Tibial nerve (tissue), 4 donors: ENCODE results near the gene KRT33B. TPM values are rescaled to one million over a fixed set of nuclear protein-coding genes. Genes with fewer than 3 reads are reported as not detected.

Source experiments
- DNase-seq, 2 donors: peaks; one replicate each; pipeline ENCODE4 v3.0.0-alpha.2; 2019; ENCODE audit warnings: low spot score in 2 of 2
- H3K27ac ChIP-seq, 4 donors: fragments of 200-600 bp; sonication (generic) in 3 of 4; one replicate each; pipeline ENCODE4 v1.5.1; 2017 to 2019; ENCODE audit warnings: mild to moderate bottlenecking in 1 of 4
- H3K27me3 ChIP-seq, 2 donors: fragments of 200-600 bp; sonication (generic) in 1 of 2; one replicate each; pipeline versions ENCODE4 v1.5.1 to v1.6.0; 2017 to 2019
- H3K36me3 ChIP-seq, 3 donors: fragments of 200-600 bp; sonication (generic); one replicate each; pipeline ENCODE4 v1.5.1; 2018 to 2019
- H3K4me1 ChIP-seq, 4 donors: fragments of 200-600 bp; sonication (generic) in 3 of 4; one replicate each; pipeline ENCODE4 v1.5.1; 2017 to 2019
- H3K4me3 ChIP-seq, 4 donors: fragments of 200-600 bp; sonication (generic) in 3 of 4; one replicate each; pipeline ENCODE4 v1.5.1; 2017 to 2019; ENCODE audit warnings: mild to moderate bottlenecking in 1 of 4, moderate library complexity in 1 of 4
- H3K9me3 ChIP-seq, 4 donors: fragments of 200-600 bp; sonication (generic) in 3 of 4; one replicate each; pipeline ENCODE4 v1.5.1; 2017 to 2019
- EP300 ChIP-seq, 2 donors: sonication (generic); formaldehyde crosslinking; IDR thresholded peaks; one replicate each; pipeline ENCODE4 v1.6.1; 2017; ENCODE audit warnings: antibody characterized with exemption in 2 of 2, mild to moderate bottlenecking in 1 of 2
- POLR2A ChIP-seq, 2 donors: fragments of 450-650 bp; IDR thresholded peaks; one replicate each; pipeline ENCODE4 v1.6.1; 2017; ENCODE audit warnings: antibody characterized with exemption in 2 of 2, mild to moderate bottlenecking in 2 of 2, moderate library complexity in 2 of 2
- WGBS, 2 donors: methylation state at CpG; one replicate each; pipeline ENCODE4 v1.1.5; 2018; 5-methylcytosine and 5-hydroxymethylcytosine counted together
- total RNA-seq, 4 donors: library from RNA; depleted of rRNA; stranded (reverse); fragments of >200 nt; gene quantifications; one replicate each; pipeline ENCODE4 v1.1.0, GENCODE V29; 2016
- TF ChIP-seq, protein P1 (sequence below), 5 experiments: fragments of 200-600 bp in 3 of 5; fragments of 450-650 bp in 2 of 5; sonication (generic) in 3 of 5; IDR thresholded peaks; one replicate each; pipeline ENCODE4 v1.5.1; 2016 to 2019; ENCODE audit warnings: antibody characterized with exemption in 5 of 5, mild to moderate bottlenecking in 3 of 5, moderate library complexity in 2 of 5

Gene KRT33B
- total RNA-seq, 4 donors from 2014 or later = not detected

DNA sequence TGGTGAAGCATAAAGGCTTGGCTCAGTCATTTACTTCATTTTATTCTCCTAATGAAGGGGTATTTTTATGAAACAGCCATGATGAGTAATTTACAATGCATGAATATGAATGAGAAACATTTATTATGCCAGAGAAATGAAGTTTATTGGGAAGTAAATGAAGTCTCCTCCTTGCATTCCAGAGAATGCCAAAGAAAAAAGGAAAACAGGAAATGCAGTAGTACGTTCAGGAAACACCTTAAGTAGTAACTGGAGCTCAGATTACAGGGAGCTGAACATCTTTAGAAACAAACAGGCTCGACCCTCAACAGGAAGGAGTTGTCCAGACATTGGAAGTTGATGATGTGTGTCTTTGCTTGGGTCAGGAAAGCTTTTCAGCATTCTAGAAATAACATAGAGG, 7.9 kb upstream of the KRT33B start:
- Histone ChIP-seq H3K4me1 (no peaks in the 10 kb centered on the region), H3K4me3 (no peak overlapping the region), H3K27me3 (no peaks in the 10 kb centered on the region), H3K36me3 (no peaks in the 10 kb centered on the region), H3K9me3 (no peaks in the 10 kb centered on the region), H3K27ac (no peak overlapping the region)
- TF ChIP-seq EP300 (IDR thresholded peaks at IDR 0.05) = no peak
- WGBS, 2 donors = 23 to 28% methylated on average over 2 of the region's 2 CpGs
- no peak for DNase-seq

DNA sequence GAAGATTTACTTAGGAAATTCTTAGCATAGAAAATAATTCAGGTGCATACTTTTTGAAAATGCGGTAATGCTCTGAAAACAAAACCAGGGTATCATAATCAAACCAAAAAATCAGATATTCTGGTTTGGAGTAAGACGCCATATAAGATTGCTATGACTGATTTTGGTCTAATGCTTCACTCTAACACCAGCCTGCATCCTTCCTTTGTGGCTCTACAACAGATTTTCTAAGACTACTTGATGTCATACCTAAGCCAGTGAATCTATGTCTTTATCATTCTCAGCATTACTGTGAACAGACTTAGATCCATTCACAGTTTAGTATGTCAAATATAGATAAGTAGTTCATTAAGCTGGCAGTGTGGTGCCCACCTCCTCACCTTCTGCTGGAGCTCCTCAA, 590 bp downstream of the KRT33B start:
- DNase-seq = no peak
- Histone ChIP-seq H3K36me3 (no peaks in the 10 kb centered on the region), H3K4me3 (no peak overlapping the region), H3K4me1 (peaks cover 0 to 4% (median 0%) of the 10 kb centered on the region in 4 donors), H3K27me3 (no peaks in the 10 kb centered on the region), H3K27ac (no peak overlapping the region), H3K9me3 (no peaks in the 10 kb centered on the region)
- TF ChIP-seq EP300 (IDR thresholded peaks at IDR 0.05) = no peak
- TF ChIP-seq POLR2A (IDR thresholded peaks at IDR 0.05) = no peak
- TF ChIP-seq, protein P1, sequence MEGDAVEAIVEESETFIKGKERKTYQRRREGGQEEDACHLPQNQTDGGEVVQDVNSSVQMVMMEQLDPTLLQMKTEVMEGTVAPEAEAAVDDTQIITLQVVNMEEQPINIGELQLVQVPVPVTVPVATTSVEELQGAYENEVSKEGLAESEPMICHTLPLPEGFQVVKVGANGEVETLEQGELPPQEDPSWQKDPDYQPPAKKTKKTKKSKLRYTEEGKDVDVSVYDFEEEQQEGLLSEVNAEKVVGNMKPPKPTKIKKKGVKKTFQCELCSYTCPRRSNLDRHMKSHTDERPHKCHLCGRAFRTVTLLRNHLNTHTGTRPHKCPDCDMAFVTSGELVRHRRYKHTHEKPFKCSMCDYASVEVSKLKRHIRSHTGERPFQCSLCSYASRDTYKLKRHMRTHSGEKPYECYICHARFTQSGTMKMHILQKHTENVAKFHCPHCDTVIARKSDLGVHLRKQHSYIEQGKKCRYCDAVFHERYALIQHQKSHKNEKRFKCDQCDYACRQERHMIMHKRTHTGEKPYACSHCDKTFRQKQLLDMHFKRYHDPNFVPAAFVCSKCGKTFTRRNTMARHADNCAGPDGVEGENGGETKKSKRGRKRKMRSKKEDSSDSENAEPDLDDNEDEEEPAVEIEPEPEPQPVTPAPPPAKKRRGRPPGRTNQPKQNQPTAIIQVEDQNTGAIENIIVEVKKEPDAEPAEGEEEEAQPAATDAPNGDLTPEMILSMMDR (IDR thresholded peaks at IDR 0.05) = no peak
- 97 to 98% methylated on average over 2 of the region's 2 CpGs for WGBS, 2 donors

DNA sequence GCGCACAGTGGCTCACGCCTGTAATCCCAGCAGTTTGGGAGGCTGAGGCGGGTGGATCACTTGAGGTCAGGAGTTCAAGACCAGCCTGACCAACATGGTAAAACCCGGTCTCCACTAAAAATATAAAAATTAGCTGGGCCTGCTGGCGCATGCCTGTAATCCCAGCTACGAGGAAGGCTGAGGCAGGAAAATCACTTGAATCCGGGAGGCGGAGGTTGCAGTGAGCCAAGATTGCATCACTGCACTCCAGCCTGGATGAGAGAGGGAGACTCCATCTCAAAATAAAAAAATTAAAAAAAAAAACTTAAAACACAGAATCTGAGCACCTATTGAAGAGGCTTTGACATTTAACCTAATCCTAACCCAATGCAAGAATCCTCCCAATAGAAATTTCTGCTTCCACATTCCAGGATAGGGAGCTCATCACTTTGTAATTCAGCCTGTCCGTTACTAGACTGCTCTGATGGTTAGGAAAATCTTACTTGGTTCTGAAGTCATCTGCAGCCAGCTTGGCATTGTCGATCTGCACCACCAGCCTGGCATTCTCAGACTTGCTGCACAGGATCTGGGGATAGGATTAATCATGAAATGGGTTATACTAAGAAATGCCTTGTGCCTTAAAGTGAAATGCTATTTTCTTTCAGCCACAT, 2.1 kb downstream of the KRT33B start:
- DNase-seq = no peak
- Histone ChIP-seq H3K4me1 (peaks cover 0 to 4% (median 0%) of the 10 kb centered on the region in 4 donors), H3K36me3 (no peaks in the 10 kb centered on the region), H3K27me3 (no peaks in the 10 kb centered on the region), H3K9me3 (no peaks in the 10 kb centered on the region), H3K27ac (no peak overlapping the region), H3K4me3 (no peak overlapping the region)
- TF ChIP-seq, protein P1 (IDR thresholded peaks at IDR 0.05) = no peak
- TF ChIP-seq EP300 (IDR thresholded peaks at IDR 0.05) (no peak), POLR2A (IDR thresholded peaks at IDR 0.05) (no peak)
- 66 to 68% methylated on average over 10 of the region's 10 CpGs for WGBS, 2 donors

DNA sequence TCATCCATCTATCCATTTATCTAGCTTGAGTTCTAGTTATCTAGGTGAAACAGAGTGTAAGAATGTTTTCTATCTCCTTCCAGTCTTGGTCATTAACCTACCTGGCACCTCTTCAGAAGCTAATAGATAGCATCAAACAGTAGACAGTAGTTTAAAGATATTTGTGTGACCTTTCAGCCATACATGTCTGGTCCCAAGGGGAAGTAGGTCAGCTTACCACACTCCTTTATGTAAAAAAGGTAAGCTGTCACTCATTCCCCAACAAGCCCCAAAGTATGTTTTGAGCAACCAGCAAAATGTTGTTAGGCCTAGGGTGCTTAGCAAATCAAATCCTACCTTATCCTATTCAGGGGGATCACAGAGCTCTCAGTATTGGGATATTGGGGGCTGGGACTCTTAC, 3.5 kb downstream of the KRT33B start:
- no peaks in the 10 kb centered on the region for H3K9me3 ChIP-seq
- TF ChIP-seq POLR2A (IDR thresholded peaks at IDR 0.05) = no peak
- TF ChIP-seq, protein P1 (IDR thresholded peaks at IDR 0.05) = no peak
- TF ChIP-seq EP300 (IDR thresholded peaks at IDR 0.05) = no peak
- no peak overlapping the region for H3K4me3 ChIP-seq

DNA sequence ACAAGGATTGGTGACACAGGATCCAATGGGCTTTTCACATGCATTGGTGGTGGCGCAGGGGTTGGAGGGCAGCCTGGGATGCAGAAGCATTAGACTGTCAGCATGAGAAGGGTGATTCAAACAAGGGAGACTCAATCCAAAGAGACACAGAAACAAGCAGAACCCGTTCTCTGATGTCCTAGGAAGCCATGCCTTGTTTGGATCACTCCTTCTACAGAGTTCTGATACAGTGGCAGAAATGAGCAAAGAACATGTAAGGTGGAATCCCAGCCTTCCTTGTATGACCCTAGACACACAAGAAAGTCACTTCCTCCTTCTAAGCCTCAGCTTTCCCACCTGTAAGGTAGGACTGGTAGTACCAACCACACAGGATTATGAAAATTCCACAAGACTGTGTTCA, 5.7 kb downstream of the KRT33B start:
- H3K27me3 ChIP-seq = no peaks in the 10 kb centered on the region
- H3K27ac ChIP-seq = no peak overlapping the region
- TF ChIP-seq, protein P1 (IDR thresholded peaks at IDR 0.05) = no peak
- H3K4me1 ChIP-seq = peaks cover 0 to 4% (median 0%) of the 10 kb centered on the region in 4 donors
- no peak overlapping the region for H3K4me3 ChIP-seq
- H3K36me3 ChIP-seq = no peaks in the 10 kb centered on the region
- DNase-seq = no peak
- H3K9me3 ChIP-seq = peaks cover 0 to 4% (median 0%) of the 10 kb centered on the region in 4 donors
- WGBS, 2 donors = 94 to 97% methylated on average over 2 of the region's 2 CpGs

More for the DNA sequence above, 3.5 kb downstream of the KRT33B start:
- no peak for DNase-seq
- H3K36me3 ChIP-seq = no peaks in the 10 kb centered on the region
- H3K27me3 ChIP-seq = no peaks in the 10 kb centered on the region
- H3K4me1 ChIP-seq = peaks cover 0 to 4% (median 0%) of the 10 kb centered on the region in 4 donors
- no peak overlapping the region for H3K27ac ChIP-seq
